ENCODE results near the gene QPCT. TPM values are rescaled to one million over a fixed set of nuclear protein-coding genes. Genes with fewer than 3 reads are reported as not detected.
A peak's percentile ranks its signal among the peaks of the same experiment; 100 is the strongest.

QPCT gene
- total RNA-seq, 1 donor from 2014 or later: 2.1 TPM

- CTCF ChIA-PET: interaction anchor here (0.6 to 9.0 kb wide), 36 partner anchors 9 to 860 kb away, joined by 3 to 289 read pairs (median 5); partner anchors contain the start of gene CDC42EP3
- Mint-ChIP-seq H3K27me3 (no peaks in the 10 kb centered on the region), H3K4me3 (no peak overlapping the region), H3K36me3 (ENCODE audit: low read depth) (no peaks in the 10 kb centered on the region), H3K9me3 (no peaks in the 10 kb centered on the region), H3K27ac (no peak overlapping the region), H3K4me1 (peaks cover 6% of the 10 kb centered on the region)
- DNase-seq (no peak), ATAC-seq (ENCODE audit: low read depth) (peak; percentile 61)
- POLR2A ChIA-PET: interaction anchor here (0.6 to 2.7 kb wide), 11 partner anchors 24 to 434 kb away, joined by 3 to 17 read pairs (median 4); partner anchors contain the start of gene CDC42EP3
- TF ChIP-seq CTCF (IDR thresholded peaks at IDR 0.05): peak; percentile 60
- intact Hi-C loops (cut with micrococcal nuclease): loop anchor here (1.0 to 5.0 kb wide), 7 partner anchors 18 to 858 kb away; no protein-coding TSS in a partner anchor
Observed at GRCh38 chr2:37414470-37414949, 70.1 kb downstream of the QPCT start.

- Mint-ChIP-seq H3K27me3 (no peaks in the 10 kb centered on the region), H3K36me3 (ENCODE audit: low read depth) (no peaks in the 10 kb centered on the region), H3K9me3 (no peaks in the 10 kb centered on the region), H3K27ac (no peak overlapping the region), H3K4me3 (no peak overlapping the region), H3K4me1 (peaks cover 6% of the 10 kb centered on the region)
- ATAC-seq (ENCODE audit: low read depth) (no peak), DNase-seq (no peak)
- ChIA-PET POLR2A (interaction anchor here (0.7 to 2.7 kb wide), 7 partner anchors 25 to 421 kb away, joined by 3 to 17 read pairs (median 4); partner anchors contain the start of gene CDC42EP3), CTCF (interaction anchor here (0.6 to 9.0 kb wide), 38 partner anchors 10 to 860 kb away, joined by 3 to 289 read pairs (median 5); partner anchors contain the start of gene CDC42EP3)
- TF ChIP-seq CTCF (IDR thresholded peaks at IDR 0.05): no peak
- intact Hi-C loops (cut with micrococcal nuclease): no loop called here
Observed at GRCh38 chr2:37415128-37415820, 70.8 kb downstream of the QPCT start.

GRCh38 chr2:37417321-37417720 is 72.9 kb downstream of the QPCT start:
- Mint-ChIP-seq H3K9me3 (no peaks in the 10 kb centered on the region), H3K27me3 (no peaks in the 10 kb centered on the region), H3K4me3 (no peak overlapping the region), H3K4me1 (peaks cover 6% of the 10 kb centered on the region), H3K27ac (no peak overlapping the region), H3K36me3 (ENCODE audit: low read depth) (no peaks in the 10 kb centered on the region)
- POLR2A ChIA-PET: interaction anchor here (0.6 to 0.7 kb wide), 2 partner anchors 149 to 226 kb away, joined by 3 to 4 read pairs; no protein-coding TSS in a partner anchor
- no peak for TF ChIP-seq CTCF (IDR thresholded peaks at IDR 0.05)
- intact Hi-C loops (cut with micrococcal nuclease): no loop called here
- CTCF ChIA-PET: interaction anchor here (1.0 to 9.0 kb wide), 4 partner anchors 9 to 417 kb away, joined by 3 to 289 read pairs (median 4); no protein-coding TSS in a partner anchor
- ATAC-seq (ENCODE audit: low read depth): no peak
- no peak for DNase-seq

GRCh38 chr2:37418956-37419355 is 74.5 kb downstream of the QPCT start:
- intact Hi-C loops (cut with micrococcal nuclease): no loop called here
- CTCF ChIA-PET: interaction anchor here (1.1 to 9.0 kb wide), 3 partner anchors 23 to 416 kb away, joined by 3 to 289 read pairs (median 4); no protein-coding TSS in a partner anchor

More at GRCh38 chr2:37418956-37419355, 74.5 kb downstream of the QPCT start:
- ATAC-seq (ENCODE audit: low read depth) (no peak), DNase-seq (no peak)
- Mint-ChIP-seq H3K27me3 (no peaks in the 10 kb centered on the region), H3K4me1 (peaks cover 6% of the 10 kb centered on the region), H3K27ac (no peak overlapping the region), H3K4me3 (no peak overlapping the region), H3K36me3 (ENCODE audit: low read depth) (no peaks in the 10 kb centered on the region), H3K9me3 (peaks cover 5% of the 10 kb centered on the region)
- POLR2A ChIA-PET: no interaction called here
- TF ChIP-seq CTCF (IDR thresholded peaks at IDR 0.05): no peak
